T-helper 22 cell (primary cell): ENCODE data around the gene TCEA2.

ENCODE experiments used
- DNase-seq: peaks from one replicate; pipeline ENCODE4 v3.0.0-alpha.2; 2020; ENCODE audit warnings: low read depth

Gene TCEA2

DNA sequence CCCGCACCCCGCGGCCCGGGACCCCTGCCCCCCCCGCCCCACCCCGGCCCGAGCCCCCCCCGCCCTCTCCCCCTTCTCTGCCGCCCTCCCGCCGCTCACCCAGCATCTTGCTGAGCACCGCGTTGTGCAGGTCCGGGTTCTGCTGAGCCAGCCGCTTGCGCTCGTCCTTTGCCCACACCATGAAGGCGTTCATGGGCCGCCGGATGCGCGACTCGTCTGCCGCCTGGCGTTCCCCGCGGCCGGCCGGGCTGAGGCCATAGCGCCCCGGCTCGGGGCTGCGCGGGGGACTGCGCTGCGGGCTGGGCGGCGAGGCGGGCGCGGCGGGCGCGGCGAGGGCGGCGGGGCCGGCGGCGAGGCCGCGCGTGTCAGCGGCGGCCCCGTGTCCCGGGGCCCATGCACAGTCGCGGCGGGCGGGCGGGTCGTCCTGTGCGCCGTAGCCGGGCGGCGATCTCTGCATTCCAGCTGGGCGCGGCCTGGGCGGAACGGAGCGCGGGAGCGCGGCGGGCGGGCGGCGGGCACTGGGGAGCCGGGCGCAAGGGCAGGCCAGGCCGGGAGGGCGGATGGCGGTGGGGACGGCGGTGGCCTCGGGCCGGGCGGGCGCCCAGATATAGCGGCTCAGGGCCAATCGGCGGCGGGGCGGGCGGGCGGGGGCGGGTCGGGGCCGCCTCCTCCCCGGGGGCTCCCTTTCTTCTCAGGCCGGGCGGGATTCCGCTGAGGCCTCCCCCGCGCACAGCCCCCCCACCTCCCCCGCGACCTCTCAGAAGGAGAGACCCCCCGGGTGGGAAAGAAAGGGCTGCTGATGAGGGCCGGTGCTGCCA, 13.7 kb upstream of the TCEA2 start, which contains the start of gene SOX18:
Gene SOX18, minus strand, starts transcription at position 580 of the 818 bp plus-strand sequence. Its CDS starts 123 bp downstream, at position 457.
- DNase-seq: no peak

DNA sequence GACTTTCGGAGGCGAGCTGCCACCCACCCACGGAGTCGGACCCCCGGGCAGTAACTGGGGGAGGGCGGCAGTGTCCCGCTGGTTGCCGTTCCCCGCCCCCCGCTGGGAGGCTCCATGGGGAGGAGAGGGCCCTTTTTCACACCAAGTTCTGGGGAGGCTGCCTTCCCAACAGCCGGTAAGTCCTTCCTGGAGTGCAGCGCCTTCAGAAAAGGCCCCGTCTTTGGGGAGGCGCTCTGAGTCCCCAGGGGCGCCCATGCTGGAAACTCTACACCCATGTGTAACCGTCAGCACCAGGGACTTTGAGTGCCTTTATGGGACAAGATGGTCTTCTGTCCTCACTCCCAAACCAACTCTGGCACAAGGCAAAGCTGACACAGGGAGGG, 13.1 kb upstream of the TCEA2 start:
- no peak for DNase-seq

DNA sequence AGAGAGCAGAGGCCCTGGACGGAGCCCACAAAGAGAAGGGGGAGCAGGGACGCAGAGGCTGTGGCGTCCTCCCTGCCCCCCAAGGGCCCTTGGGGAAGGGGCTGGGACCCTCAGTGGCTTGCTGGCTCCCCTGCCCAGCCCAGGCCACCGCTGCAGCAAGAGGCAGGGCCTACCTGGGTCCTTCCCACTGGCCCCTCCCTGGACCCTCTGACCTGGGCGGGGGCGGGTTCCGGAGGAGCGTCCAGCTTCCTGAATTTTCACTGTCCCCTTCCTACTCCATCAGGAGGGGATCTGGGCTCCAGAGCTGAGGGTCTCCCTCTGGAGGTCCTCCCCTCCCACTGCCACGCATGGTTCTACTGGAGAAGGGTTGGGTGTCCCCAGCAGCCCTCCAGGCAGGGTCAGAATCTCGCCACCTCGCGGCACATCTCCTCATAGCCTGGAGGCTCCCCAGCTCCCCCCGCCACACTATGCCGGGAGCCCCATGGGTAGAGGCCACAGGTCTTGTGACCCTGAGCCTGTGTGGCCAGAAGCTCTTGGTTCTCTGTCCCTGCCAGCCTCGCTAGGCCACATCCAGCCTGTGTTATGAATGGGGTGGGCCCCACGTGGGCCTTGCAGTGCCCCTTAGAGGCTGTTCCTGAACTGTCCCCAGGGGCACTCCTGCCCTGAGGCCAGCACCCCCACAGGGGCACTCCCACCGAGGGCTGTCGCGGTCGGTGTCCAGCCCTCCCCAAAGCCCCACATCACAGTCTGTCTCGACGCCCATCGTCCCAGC, 12.6 kb upstream of the TCEA2 start:
- no peak for DNase-seq

DNA sequence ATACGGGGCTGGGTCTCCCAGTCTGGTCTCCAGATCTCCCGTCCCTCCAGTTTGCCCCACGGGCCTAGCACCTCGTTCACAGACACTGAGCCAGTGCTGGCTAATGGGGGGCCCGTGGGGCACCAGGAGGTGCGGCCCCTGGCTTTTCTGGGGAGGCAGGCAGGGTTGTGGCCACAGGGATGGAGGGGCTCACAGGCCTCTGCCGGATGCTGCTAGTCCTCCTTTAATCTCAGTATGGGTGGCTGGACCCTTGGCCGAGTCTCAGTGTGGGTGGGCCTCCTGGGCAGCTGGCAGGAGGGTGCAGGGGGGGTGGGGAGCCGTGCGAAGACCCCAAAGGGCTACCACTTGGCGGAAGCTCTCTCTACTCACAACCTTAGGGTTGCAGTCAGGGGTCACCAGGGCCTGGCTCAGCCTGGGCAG, 12.0 kb upstream of the TCEA2 start:
- DNase-seq: no peak

DNA sequence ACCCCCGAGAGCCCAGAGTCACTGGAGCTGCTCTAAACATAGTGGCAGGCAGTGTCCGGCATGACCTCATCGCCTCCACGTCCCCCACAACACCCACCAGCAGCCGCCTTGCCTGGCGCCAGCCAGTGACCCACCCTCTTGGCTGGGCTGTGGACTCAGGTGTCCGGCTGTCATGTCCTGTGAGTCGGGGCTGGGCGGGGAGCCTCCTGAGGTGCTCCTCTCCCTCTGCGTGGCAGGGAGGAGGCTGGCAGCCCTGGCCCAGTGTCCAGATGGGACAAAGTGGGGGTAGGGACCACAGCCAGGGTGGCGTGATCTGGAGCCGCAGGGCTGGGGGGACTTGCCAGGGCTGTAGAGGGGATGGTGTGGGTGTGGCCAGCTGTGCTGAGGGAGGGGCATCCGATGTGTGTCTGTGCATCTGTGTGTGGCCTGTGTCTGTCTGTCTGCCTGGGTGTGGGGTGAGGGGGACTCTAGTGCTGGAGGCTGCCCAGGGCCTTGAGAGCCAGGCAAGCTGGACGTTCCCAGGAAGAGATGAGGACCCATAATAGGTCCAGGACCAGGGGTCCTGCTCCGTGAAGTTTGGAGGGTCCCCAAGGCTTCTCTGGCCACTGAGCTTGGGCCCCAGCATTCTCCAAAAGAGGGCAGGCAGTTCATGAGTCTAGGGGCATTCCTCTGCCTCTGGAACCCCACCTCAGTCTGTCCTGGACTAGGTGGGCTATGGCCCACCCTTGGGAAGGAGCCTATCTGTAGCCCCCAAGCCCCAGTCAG, 11.3 kb upstream of the TCEA2 start:
- no peak for DNase-seq

DNA sequence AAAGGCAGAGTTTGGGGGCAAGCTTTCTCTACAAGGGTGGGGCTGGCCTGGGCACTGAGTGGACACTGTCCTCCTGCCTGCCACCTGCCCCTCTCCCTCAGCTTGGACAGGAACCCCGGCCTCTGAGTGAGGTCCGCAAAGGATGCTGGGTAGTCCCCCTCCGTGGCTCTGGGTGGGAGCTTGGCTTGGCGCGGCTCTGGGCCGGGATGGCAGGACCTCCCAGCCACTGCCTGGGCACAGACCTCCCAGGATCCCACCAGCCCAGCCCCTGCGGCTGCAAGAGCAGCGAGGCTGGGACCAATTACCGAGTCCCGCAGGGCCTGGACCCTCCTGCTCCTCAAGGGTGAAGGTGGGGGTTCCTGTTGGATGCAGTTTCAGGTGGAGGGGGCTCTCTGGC, 10.7 kb upstream of the TCEA2 start:
- DNase-seq: no peak

DNA sequence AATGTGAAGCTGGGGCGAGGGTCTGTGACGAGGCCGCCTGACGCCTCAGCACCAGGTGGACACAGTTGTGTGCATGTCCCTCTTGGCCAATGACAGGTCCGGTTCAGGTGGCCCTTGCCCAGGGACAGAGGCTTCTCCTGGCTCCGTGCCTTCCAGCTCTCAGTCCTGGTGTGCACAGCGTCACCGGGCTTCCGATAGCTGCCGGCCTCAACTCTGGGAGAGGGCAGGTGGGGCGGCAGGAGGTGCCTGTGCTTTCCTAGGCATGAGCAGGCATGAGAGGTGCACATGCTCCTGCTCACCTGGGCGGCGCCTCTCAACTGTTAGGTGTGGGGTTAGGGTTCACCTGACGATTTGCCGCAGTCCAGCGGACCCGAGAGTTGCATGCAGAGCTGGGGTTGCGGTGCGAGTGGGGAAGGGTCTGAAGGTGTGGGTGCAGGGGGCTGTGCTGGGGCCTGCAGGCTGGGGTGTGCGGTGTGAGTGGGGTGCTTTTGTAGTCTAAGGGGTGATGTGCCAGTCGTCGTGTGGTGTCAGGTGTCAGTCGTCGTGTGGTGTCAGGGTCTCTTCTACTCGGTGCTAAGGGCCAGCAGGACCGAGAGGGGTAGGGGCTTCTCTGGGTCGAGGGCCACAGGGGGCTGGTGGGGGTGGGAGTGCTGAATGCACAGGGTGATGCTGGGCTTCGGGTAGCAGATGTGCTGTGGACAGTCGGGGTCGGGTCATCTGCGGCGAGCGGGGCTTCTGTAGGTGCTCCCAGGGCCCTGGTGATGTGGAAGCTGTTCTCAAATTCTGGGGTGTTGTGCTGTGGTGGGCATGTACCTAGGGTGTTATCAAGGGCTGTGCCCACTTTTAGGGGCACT, 9.8 kb upstream of the TCEA2 start:
- DNase-seq: no peak

DNA sequence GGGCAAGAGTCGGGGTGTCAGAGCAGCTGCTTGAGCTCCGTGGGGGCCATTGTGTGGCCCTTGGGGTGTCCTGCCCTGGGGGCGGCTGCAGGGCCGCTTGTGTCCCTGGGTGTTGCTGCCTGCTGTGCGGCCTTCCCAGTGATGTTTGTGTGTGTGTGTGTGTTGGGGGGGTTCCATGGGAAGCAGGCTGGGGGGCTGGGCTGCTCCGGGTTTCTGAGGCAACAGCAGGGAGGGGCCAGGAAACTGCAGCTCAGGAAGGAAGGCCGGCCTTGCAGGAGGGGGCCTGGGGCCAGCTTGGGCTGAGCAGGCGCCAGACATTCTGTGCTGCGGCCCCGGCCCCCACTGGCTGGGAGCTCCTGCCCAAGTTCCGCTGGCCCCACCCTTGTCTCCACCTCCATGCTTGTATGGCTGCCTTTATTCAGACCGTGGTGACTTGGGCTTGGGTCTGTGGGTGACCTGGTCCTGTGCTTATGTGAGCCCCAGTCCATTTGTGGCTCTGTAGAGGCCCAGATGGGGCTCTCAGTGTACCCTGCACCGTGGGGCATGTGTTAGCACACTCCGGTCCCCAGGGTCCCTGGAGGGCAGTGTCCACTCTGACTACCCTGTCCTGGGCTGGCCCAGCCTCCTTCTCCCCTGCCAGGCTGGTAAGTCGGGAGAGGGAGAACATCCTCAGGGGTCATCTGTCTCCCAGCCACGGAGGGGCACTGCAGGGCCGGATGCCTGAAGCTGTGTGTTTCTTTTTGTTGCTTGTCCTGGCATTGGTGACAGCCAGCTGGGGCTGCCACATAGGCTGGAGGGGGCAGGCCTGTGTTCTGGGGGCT, 8.9 kb upstream of the TCEA2 start:
- DNase-seq: no peak

DNA sequence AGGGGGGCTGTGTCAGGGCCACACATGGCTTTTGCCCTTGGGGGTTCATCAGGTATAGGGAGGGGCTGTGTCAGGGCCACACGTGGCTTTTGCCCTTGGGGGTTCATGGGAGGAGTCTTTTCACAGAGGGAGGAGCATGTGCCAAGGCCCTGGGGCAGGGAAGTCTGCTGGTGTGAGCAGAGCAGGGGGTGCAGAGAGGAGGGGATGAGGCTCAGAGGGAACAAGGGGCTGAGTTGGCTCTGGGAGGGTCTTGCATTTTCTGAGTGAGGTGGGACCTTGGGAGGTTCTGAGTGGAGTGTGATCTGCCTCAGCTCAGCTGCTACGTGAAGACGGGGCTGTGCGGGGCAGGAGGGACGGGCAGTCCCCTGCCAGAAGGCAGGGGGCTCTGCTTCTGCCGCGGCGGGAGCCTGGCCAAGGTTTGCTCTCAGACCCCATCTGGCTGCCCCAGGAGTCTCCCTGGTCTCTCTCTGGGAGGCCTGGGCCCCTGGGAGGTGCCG, 7.6 kb upstream of the TCEA2 start:
- no peak for DNase-seq

DNA sequence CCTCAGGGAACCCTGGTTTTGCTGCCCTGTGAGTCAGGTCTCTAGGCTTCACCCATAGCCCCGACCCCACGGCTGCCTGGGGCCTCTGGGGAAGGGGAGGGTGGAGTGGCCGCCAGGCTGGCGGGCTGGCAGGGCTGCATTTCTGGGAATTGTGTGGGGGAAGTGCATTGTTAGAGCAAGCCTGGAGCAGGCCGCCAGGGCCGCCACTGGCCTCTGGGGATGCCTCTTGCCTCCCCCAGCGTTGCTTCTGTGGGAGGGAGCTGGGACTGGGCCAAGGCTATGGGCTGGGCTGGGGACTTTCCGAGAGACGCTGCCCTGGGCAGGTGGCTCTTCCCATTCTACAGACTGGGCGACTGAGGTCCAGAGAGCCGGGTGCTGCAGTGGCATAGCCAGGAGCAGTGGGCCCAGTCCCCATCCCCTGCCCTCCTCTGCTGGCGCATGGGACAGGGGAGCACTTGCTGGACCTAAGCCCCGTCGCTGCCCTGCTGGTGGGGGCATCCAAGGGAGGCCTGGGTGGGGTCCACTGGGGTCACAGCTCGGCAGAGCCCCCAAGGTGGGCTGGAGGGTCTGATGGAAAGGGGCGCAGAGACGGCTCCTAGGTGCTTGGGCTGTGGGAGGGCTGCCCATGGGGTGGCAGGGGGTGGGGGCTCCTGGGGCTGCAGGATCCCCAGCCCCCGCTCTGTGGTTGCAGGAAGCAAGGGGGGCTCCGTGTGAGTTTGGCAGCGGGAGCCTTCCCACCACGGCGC, 6.9 kb upstream of the TCEA2 start:
- DNase-seq: no peak

DNA sequence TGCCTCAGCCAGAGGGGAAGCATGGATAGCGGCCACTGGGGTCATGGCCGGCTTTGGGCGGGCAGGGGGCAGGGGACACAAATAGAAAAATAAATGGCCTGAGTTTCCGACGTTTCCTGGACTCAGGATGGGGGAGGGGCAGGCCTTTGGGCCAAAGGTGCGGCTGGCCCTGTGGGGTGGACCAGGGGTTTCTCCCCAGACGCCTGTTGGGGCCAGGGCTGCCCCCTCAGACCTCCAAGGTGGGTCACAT, 6.4 kb upstream of the TCEA2 start:
- DNase-seq: no peak

DNA sequence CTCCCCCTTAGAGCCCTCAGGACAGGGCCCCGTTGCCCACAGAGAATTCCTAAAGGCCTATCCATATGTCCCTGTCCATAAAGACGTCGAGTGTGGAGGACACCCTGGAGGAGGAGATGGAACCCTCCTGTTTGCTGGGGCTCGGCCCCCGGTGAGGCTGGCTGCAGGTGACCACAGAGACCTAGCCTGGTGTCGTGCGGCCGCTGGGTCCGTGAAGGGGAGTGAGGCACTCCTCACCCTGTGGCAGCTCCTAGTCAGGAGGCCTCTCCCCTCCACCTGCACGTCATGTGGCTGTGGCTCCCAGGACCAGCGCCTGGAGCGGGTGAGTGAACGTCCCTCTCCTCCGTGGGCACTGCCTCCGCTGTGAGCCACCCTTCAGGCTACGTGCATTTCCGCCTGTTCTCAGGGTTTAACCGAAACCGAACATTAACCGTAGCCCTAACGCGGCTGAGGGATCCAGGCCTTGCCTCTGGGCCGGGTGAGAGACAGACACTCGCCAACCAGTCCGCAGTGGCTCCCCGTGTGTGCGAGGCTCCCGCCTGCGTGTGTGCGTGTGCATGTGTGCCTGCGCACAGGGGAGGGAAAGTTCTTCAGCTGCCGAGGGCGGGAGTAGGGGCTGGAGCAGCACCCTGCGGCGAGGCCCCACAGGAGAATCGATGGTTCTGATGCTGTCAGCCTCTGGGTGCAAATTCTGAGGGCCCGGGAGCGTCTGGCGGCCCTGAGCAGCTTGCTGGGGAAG, 5.9 kb upstream of the TCEA2 start:
- no peak for DNase-seq

DNA sequence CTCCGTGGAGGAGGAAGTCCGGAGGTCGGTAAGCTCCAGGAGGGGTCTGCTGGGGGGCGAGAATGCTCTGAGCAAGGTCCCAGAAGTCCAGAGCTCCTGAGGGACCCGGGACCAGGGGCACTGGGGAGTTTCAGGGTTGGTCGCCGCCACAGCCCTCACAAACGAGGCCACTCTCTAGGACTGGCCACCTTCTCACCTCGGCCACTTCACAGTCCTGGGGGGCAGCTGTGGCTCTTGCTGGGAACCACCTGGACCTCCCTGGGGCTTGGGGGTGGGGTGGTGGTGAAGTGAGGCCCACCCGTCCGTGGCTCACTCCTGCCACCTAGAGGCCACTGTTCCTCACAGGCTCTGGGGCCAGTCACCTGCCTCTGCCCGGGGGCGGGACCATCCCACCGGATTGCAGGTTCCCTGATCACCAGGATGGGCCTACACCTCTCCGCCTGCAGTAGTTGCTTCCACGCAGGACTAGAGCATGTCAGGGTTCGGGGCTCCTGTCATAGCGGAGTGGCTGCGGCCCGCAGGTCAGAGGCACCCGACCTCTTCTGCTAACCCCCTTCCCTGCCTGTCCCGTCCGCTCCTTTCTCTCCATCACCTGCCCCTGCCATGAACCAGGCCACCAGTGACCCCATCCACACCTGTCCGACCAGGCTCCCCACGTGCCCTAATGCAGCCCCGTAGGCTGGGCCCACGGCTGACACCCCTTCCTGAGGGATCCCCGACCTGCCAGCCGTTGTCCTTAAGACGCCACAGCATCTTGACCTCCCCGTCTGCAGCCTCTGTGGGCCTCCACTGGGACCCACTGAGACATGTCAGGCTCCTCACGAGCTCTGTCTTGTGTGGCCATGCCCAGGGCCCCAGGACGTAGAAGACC, 5.1 kb upstream of the TCEA2 start:
- peak; percentile 43 for DNase-seq

DNA sequence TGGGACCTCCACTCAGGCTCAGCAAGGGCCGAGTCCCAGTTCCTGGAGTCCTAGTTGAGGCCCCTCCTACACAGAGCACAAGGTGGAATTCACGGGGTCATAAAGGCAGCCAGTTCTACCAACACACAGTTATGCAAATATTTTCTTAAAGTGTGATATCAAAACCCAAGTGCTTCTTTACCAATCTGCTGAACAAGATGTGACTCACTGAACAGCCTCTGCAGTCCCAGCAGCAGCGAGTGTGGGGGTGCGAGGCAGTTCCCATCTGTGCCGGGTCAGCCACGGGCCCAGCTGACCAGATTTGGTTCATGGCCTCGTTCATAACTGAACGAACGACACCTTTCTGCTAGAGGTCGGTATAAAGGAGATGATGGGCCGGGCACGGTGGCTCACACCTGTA, 4.5 kb upstream of the TCEA2 start:
- no peak for DNase-seq

DNA sequence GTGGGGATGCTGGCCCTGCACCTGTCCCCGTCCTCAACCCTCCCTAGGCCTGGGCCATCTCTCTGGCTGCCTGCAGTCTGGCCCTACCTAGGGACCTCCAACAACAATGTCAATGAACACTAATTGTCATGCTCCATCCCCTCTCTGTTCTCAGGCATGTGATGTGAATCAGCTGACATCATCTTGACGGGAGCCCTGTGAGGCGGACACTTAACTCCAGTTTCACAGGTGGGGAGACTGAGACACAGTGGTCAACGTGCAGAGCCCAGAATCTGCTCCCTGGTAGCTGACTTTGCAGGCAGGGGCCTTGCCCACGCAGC, 762 bp upstream of the TCEA2 start:
- DNase-seq: no peak

DNA sequence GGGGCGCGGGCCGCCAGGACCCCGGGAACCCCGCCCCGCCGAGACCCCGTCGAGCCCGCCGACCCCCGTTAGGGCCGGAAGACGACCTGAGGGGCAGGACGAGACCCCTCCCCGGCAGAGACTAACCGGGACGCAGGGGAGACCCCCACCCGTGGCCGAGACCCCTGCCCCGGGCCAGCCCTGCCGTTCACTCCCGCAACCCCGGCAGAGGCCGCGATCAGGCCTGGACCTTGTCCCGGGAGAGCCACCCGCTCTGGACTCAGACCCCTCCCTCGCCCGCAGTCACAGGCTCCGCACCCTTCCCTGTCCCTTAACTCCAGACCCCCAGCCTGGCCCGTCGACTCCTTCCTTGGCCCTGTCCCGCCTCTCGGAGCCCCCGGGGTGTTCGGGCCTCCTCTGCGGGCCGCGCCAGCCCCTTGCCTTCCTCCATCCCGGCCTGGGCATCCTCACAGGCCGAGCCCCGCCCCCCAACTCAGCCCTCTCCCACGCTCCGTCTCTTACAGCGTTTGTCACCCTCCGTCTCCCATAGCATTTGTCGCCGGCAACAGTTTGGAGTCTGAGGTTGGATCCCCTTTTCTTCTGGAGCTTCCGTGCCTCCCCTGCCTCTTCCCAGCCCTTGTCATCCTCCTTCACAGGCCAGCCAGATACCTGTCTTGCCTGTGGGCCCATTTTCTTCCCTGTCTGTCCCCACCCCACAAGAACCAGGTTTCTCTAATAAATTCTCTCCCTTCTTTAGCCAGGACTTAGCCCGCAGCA, 569 bp downstream of the TCEA2 start:
- DNase-seq: no peak

DNA sequence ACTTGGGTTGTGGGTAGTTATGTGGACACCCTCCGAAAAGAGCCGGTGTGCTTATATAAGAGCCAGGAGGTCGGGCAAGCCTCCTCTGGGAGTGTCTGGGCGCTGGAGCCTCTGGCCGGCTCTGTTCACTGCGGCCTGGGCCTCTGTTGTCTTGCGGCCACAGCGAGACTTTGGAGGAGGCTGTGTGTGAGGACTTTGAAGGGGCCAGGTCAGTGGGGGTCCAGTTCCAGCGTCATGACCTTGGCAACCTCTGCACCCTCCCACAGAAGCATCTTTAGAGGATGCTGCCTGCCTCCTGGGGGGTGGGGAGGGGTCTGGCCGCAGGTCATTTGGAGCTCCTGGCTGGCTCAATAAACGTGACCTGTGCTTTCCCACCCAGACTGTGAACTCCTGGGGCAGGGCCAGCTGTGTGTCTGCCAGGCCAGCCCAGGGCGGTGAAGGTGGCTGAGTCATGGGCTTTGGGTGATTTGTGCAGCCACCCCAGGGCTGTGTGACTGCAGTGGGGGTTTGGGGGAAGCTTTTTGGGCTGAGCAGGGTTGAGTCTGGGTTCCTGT, 1.2 kb downstream of the TCEA2 start:
- no peak for DNase-seq
